Natural killer cell (primary cell): ENCODE results near the gene TAF1. TPM values are rescaled to one million over a fixed set of nuclear protein-coding genes. Genes with fewer than 3 reads are reported as not detected.
"Not testable (repeated sequence)": the region's sequence is repeated elsewhere in the genome, so short reads cannot be mapped to it uniquely, and the experiment has no call there.

Source experiments
- ATAC-seq, 3 donors: fragments of 150-1000 bp in 2 of 3; fragments of 200-7000 bp in 1 of 3; cut with Tn5 transposase; 1 replicate in 1 of 3; 2 replicates in 2 of 3; pipeline ENCODE4 v1.10.0; 2021; ENCODE audit warnings: mild to moderate bottlenecking in 2 of 3, moderate library complexity in 2 of 3
- DNase-seq, 2 donors: peaks; one replicate each; pipeline versions ENCODE4 v3.0.0 to v3.0.0-alpha.2; 2013 to 2021; ENCODE audit warnings: mixed read lengths in 1 of 2
- H3K27ac ChIP-seq: one replicate; pipeline ENCODE4 v1.5.1; 2013; ENCODE audit warnings: mild to moderate bottlenecking, low read length
- H3K27me3 ChIP-seq: one replicate; pipeline ENCODE4 v1.6.1; 2013; ENCODE audit warnings: low read length; ENCODE audit not compliant: control insufficient read depth, insufficient read depth
- H3K36me3 ChIP-seq: one replicate; pipeline ENCODE4 v1.6.1; 2013; ENCODE audit warnings: low read length; ENCODE audit not compliant: control insufficient read depth, insufficient read depth
- H3K4me1 ChIP-seq: one replicate; pipeline ENCODE4 v1.6.1; 2013; ENCODE audit warnings: low read length; ENCODE audit not compliant: control insufficient read depth, insufficient read depth
- H3K4me3 ChIP-seq: one replicate; pipeline ENCODE4 v1.5.1; 2013; ENCODE audit warnings: low read length
- H3K9me3 ChIP-seq: one replicate; pipeline ENCODE4 v1.6.1; 2013; ENCODE audit warnings: low read length; ENCODE audit not compliant: control insufficient read depth, insufficient read depth
- H3K27ac Mint-ChIP-seq, 2 donors: one replicate each; pipeline ENCODE4 v1.8.0; 2022; ENCODE audit warnings: mild to moderate bottlenecking in 2 of 2, mixed read lengths in 2 of 2, moderate library complexity in 1 of 2
- H3K27me3 Mint-ChIP-seq, 2 donors: one replicate each; pipeline ENCODE4 v1.8.0; 2022; ENCODE audit warnings: low read depth in 2 of 2, mixed read lengths in 2 of 2
- H3K36me3 Mint-ChIP-seq: one replicate; pipeline ENCODE4 v1.8.0; 2022; ENCODE audit warnings: mixed read lengths
- H3K4me1 Mint-ChIP-seq, 2 donors: one replicate each; pipeline ENCODE4 v1.8.0; 2022; ENCODE audit warnings: mixed read lengths in 2 of 2
- H3K4me3 Mint-ChIP-seq: one replicate; pipeline ENCODE4 v1.8.0; 2022; ENCODE audit warnings: mild to moderate bottlenecking, moderate library complexity, mixed read lengths
- H3K9me3 Mint-ChIP-seq, 2 donors: one replicate each; pipeline ENCODE4 v1.8.0; 2022; ENCODE audit warnings: mixed read lengths in 2 of 2
- WGBS: methylation state at CpG from one replicate; pipeline ENCODE4 v1.1.7; 2013; ENCODE audit warnings: missing lambda C conversion rate; ENCODE audit not compliant: insufficient coverage; 5-methylcytosine and 5-hydroxymethylcytosine counted together
- intact Hi-C: fragments of 100-400 bp; cut with micrococcal nuclease; formaldehyde crosslinking; loops from one replicate; pipeline ENCODE4 v1.14.2; 2022
- total RNA-seq, 4 donors: library from RNA; stranded (reverse); fragments of 120-200 nt in 1 of 4; gene quantifications; one replicate each; pipeline versions ENCODE4 v1.2.3 to v1.2.4, GENCODE V29; 2013 to 2022
- TF ChIP-seq, protein P1 (sequence below): fragments of 200-600 bp; IDR thresholded peaks from one replicate; pipeline ENCODE4 v1.8.0; 2022; ENCODE audit warnings: antibody characterized with exemption

The TAF1 gene
- total RNA-seq, 3 donors from 2014 or later (not counting 1 experiment from before 2014, with no cell fraction given) = 89.5 to 94.5 (median 94.2) TPM

DNA sequence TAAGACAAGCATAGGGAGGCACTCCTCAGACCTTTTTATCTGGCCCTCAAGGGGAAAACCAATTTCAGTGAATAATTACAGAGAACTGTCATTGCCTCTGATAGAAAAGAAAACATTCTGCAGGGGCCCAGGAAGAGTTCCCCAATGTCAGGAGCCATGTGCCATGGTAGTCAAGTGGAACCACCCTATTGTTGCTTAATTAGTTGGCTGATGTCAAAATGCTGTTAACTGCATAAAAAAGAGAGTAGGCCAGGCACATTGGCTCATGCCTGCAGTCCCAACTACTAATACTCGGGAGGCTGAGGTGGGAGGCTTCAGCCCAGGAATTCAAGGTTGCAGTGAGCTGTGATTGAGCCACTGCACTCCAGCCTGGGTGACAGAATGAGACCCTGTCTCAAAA is 138.2 kb downstream of the TAF1 start:
- WGBS = 83% methylated on average over 1 of the region's 1 CpG
- Mint-ChIP-seq H3K9me3 (no peaks in the 10 kb centered on the region), H3K27me3 (no peaks in the 10 kb centered on the region), H3K27ac (no peak overlapping the region), H3K36me3 (no peaks in the 10 kb centered on the region), H3K4me3 (no peak overlapping the region), H3K4me1 (no peaks in the 10 kb centered on the region)
- TF ChIP-seq, protein P1, sequence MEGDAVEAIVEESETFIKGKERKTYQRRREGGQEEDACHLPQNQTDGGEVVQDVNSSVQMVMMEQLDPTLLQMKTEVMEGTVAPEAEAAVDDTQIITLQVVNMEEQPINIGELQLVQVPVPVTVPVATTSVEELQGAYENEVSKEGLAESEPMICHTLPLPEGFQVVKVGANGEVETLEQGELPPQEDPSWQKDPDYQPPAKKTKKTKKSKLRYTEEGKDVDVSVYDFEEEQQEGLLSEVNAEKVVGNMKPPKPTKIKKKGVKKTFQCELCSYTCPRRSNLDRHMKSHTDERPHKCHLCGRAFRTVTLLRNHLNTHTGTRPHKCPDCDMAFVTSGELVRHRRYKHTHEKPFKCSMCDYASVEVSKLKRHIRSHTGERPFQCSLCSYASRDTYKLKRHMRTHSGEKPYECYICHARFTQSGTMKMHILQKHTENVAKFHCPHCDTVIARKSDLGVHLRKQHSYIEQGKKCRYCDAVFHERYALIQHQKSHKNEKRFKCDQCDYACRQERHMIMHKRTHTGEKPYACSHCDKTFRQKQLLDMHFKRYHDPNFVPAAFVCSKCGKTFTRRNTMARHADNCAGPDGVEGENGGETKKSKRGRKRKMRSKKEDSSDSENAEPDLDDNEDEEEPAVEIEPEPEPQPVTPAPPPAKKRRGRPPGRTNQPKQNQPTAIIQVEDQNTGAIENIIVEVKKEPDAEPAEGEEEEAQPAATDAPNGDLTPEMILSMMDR = no peak
- Histone ChIP-seq H3K36me3 (no peaks in the 10 kb centered on the region), H3K27me3 (no peaks in the 10 kb centered on the region), H3K4me1 (no peaks in the 10 kb centered on the region), H3K4me3 (no peak overlapping the region), H3K9me3 (no peaks in the 10 kb centered on the region), H3K27ac (no peak overlapping the region)
- DNase-seq (no peak), ATAC-seq (no peak)
- intact Hi-C loops = no loop called here

DNA sequence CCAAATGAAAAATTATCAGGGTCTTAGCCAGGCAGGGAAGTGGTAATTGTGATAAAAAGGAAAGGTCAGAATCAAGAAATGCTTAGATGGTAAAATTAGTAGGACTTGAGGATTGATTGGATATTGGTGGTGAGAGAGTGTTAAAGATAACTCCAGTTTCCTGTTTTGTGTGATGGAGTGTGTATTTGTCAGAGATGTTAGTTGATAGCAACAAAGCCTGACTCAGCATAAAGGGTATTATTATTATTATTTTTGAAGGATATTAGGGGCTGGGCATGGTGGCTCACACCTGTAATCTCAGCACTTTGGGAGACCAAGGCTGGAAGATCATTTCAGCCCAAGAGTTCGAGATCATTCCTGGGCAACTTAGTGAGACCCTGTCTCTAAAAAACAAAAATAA is 143.1 kb downstream of the TAF1 start:
- no peak for DNase-seq
- Histone ChIP-seq H3K4me3 (no peak overlapping the region), H3K27me3 (no peaks in the 10 kb centered on the region), H3K4me1 (peaks cover 4% of the 10 kb centered on the region), H3K27ac (no peak overlapping the region), H3K36me3 (no peaks in the 10 kb centered on the region), H3K9me3 (no peaks in the 10 kb centered on the region)
- intact Hi-C loops = no loop called here
- TF ChIP-seq, protein P1 = no peak
- Mint-ChIP-seq H3K27ac (no peak overlapping the region), H3K4me3 (no peak overlapping the region), H3K9me3 (no peaks in the 10 kb centered on the region), H3K4me1 (peaks cover 0 to 4% of the 10 kb centered on the region in 2 donors), H3K27me3 (no peaks in the 10 kb centered on the region), H3K36me3 (no peaks in the 10 kb centered on the region)
- ATAC-seq = no peak
- 100% methylated on average over 1 of the region's 1 CpG for WGBS

DNA sequence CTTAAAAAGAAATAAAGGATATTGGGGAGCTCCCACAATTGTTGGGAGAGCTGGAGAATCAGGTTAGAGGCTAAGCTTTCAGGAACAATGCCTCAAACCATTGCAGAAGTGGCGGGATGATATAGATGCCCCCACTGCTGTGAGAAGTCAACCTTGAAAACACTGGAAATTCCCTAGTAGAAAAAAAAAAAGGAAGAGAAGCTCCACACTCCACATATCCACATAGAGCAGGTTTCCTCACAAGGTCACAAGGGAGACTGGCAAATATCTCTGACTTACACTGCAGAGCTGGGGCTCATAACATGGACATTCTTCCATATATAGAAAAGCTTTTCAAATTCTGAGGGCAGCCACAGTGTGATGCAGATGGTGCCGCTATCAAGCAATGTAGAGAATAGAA is 144.0 kb downstream of the TAF1 start:
- H3K27me3 ChIP-seq = no peaks in the 10 kb centered on the region
- Mint-ChIP-seq H3K27me3 (no peaks in the 10 kb centered on the region), H3K27ac (no peak overlapping the region), H3K4me3 (no peak overlapping the region), H3K9me3 (no peaks in the 10 kb centered on the region), H3K36me3 (no peaks in the 10 kb centered on the region), H3K4me1 (peaks cover 0 to 10% of the 10 kb centered on the region in 2 donors)
- TF ChIP-seq, protein P1 = no peak
- intact Hi-C loops = no loop called here
- DNase-seq = no peak
- ATAC-seq = no peak
- peaks cover 4% of the 10 kb centered on the region for H3K4me1 ChIP-seq
- 75% methylated on average over 2 of the region's 2 CpGs for WGBS
- H3K36me3 ChIP-seq = no peaks in the 10 kb centered on the region
- no peak overlapping the region for H3K27ac ChIP-seq
- no peak overlapping the region for H3K4me3 ChIP-seq
- no peaks in the 10 kb centered on the region for H3K9me3 ChIP-seq

DNA sequence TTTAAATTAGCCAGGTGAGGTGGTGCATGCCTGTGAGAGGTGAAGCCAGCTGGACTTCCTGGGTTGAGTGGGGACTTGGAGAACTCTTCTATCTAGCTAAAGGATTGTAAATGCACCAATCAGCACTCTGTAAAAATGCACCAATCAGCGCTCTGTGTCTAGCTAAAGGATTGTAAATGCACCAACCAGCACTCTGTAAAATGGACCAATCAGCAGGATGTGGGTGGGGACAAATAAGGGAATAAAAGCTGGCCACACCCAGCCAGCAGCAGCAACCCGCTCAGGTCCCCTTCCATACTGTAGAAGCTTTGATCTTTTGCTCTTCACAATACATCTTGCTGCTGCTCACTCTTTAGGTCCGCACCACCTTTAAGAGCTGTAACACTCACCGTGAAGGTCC is 147.6 kb downstream of the TAF1 start:
- H3K4me3 ChIP-seq, H3K4me1 ChIP-seq, H3K27ac ChIP-seq, H3K27me3 Mint-ChIP-seq, H3K9me3 ChIP-seq, H3K4me1 Mint-ChIP-seq, intact Hi-C loops, ATAC-seq, H3K9me3 Mint-ChIP-seq, DNase-seq, H3K27ac Mint-ChIP-seq, H3K4me3 Mint-ChIP-seq, H3K27me3 ChIP-seq, H3K36me3 ChIP-seq, H3K36me3 Mint-ChIP-seq: not testable (repeated sequence)
- WGBS = 100% methylated on average over 2 of the region's 4 CpGs
